GM21390 (cell line): Measurements from ENCODE around the gene LIN7A.
"Not testable (repeated sequence)": the region's sequence is repeated elsewhere in the genome, so short reads cannot be mapped to it uniquely, and the experiment has no call there.

Source experiments
- ATAC-seq: cut with Tn5 transposase; IDR thresholded peaks from one replicate; pipeline ENCODE4 v1.9.1; 2021; ENCODE audit not compliant: unreplicated experiment

The LIN7A gene

GRCh38 chr12:80924437-80924836 is 13.3 kb downstream of the LIN7A start:
- no peak for ATAC-seq

GRCh38 chr12:80920006-80920405 is 17.7 kb downstream of the LIN7A start:
- no peak for ATAC-seq

DNA sequence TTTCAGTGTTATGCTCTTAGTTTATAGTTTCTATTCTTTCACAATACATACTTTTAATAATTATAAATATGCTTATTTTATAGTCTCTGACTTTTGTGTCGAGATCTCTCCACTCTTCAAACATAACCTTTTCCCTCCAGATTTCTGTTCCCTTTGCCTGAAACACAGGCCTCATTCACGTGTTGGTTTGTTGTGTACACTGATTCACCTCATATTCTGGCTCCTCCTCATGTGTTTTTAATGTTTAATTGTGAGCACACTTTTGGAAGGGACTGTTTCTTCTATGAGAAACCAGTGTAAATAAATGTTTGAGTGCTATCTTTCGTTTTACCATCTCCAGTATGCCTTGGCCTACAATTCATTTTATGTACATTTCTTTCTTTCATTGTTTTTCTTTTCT is 20.1 kb downstream of the LIN7A start:
- ATAC-seq: no peak

DNA sequence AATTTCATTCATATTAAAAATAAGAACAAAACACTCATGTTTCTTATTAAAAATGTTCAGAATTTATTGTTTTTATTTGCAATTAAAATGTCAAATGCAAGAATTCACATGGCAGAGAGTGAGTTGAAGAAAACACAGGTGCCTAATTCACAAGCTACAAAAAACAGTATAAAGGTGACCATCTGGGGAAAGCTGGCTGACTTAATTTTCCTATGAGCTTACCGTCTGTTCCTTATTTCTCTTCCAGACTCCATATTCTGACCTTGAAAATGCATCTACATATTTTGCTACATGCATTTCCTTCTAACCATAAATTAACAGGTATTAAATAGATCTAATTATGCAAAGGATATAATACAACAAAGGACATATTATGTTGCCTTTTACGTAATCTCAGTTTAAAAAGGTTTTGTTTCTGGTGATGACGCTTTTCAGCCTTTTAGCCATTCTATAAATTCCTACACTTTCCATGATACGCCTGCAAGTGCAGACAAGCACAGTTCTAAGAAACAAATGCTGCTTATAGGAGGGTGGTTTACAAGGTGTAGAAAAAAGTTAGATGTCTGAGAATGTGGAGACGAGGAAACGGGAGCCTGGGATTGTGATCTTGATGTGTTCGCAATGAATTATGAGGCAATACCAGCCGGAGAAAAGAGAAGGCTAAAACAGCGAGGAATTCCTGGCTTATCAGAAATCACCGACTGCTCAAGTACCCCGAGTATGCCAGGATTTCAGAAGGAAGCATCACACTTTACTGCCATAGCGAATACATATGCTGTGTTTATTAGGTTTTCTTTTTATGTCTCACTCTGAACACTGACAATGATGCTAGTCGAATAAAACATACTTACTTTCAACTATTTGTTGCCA is 24.6 kb downstream of the LIN7A start:
- ATAC-seq: no peak

- no peak for ATAC-seq
Measured at GRCh38 chr12:80909370-80909769, 28.4 kb downstream of the LIN7A start.

DNA sequence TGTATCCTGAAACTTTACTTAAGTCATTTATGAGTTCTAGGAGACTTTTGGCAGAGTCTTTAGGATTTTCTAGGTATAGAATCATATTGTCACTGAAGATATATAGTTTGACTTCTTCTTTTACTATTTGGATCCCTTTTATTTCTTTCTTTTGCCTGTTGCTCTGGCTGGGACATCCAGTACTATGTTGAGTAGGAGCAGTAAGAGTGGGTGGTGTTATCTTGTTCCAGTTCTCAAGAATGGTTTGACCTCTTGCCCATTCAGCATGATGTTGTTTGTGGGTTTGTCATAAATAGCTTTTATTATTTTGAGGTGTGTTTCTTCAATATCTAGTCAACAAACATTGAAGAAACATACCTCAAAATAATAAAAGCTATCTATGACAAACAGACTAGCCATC is 35.0 kb downstream of the LIN7A start:
- no peak for ATAC-seq

DNA sequence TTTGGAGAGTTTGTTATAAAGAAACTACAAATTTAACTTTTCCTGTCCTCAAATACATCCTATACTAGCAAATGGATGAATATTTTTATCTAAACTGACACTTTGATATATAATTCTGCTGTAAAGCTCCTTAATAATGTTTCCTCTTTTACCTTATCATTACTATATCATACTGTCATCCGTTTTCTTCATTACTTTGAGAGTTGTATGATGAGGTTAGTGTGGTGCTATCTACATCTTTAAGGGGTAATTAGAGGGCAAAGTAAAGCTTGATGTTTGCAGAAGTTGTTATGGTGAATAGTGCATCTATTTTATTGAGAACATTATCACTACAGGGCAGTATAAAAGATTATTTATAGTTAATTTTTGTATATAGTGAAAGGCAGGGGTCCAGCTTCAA is 36.1 kb downstream of the LIN7A start:
- no peak for ATAC-seq

GRCh38 chr12:80895240-80895639 is 42.5 kb downstream of the LIN7A start:
- no peak for ATAC-seq

DNA sequence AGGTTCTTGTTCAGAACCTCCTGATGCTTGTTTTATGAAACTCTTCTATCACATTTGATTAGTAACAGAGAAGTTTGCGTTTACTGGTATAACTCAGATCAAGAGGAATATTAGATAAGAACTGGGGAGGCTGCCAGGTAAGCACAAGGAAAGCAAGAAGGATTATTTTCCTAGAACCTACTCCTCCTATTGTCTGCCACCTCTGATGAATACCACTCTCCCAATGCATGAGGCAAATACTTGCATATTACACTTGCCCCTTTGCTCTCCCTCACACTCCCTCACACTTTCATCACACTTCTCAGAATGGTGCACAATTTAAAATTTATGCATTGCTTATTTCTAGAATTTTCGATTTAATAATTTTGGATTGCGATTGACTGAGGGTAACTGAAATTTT is 43.6 kb downstream of the LIN7A start:
- ATAC-seq: no peak

DNA sequence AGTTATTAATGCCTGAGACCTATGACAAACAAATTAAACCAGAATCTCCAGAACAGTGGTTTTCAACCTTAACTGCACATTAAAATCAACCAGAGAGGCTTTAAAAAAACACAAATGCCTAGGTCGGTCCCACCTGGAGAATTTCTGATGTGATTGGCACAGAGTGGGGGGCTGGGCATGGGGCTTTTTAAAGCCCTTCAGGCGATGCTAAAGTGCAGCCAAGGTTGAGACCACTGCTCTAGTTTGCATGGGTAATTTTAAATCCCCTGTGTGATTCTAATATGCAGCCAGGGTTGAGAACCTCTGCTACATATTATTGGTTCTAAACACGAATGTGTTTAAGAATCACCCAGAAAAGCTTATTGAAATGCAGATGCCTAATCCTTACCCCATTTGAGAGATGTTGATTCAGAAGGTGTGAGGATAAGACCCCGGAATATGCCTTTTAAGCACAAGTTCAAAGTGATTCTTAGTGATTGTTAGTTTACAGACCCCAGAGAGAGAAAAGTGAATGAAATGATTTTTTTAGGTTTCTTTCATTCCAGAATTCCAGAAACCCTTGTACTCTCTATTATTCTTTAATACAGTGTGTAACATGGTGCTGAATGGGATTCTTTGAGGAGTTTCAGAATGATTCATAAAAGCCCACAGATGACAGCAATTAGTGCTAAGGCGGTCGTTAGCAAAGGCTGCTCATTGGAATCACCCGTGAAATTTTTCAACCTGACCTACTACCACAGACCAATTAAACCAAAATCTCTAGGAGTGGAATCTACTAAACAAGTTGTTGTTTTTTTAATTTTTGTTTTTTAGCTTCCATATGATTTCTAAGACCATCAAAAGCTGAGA is 44.9 kb downstream of the LIN7A start:
- ATAC-seq: no peak

DNA sequence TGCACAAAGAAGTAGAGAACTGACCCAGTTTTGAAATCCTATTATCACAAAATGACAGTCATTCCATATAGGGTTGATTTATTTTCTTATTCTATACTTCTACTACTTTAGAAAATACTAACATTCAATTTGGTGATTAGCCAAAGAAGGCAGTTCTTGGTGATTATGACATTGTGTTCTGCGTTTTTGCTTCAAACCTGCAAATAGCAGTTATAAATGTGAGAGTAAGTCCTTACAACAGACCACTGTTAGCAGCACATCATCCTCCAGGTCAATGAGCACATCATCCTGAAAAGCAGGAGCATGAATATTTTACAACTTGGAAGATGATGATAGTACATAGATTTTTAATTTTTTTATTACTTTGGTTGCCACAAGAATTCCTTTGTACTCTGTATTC is 53.1 kb downstream of the LIN7A start:
- ATAC-seq: no peak

DNA sequence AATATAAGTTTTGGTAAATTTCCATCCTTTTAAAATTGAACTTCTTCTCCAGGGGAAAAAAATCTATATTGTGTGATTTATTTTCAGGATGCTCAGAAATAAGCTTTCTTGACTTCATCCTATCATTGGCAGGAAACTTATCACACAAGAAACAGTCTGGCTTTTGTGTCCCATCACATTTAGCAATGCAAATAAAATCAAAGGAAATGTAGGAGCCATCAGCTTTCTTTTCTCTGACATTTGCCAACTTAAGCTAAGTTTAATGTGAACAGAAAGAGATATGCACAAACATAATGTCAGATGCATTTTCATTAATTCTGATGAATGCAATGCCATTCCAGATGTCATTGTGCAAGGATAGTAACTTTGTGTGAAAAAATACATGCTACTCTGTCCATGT is 56.6 kb downstream of the LIN7A start:
- no peak for ATAC-seq

GRCh38 chr12:80878452-80878851 is 59.3 kb downstream of the LIN7A start:
- ATAC-seq: not testable (repeated sequence)

- ATAC-seq: no peak
Measured at GRCh38 chr12:80877721-80878265, 59.9 kb downstream of the LIN7A start.

DNA sequence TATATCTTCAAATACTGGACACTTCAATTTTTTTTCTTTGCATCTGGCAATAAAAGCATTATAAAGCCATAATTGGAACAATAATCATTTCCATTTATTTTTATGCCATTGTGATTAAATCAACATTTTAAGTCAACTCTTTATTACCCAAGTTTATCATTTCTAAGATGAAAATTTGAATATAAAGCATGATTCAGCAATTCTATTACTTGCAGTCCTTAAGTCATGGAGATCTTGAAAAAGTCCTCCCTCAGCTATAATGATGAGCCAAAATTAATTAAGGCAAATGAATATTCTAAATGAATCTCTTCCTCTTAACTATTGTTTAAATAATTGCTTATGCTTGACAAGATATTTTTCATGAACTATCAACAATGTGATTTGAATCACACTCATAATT is 65.7 kb downstream of the LIN7A start:
- no peak for ATAC-seq

- ATAC-seq: no peak
Measured at GRCh38 chr12:80869264-80869663, 68.5 kb downstream of the LIN7A start.

DNA sequence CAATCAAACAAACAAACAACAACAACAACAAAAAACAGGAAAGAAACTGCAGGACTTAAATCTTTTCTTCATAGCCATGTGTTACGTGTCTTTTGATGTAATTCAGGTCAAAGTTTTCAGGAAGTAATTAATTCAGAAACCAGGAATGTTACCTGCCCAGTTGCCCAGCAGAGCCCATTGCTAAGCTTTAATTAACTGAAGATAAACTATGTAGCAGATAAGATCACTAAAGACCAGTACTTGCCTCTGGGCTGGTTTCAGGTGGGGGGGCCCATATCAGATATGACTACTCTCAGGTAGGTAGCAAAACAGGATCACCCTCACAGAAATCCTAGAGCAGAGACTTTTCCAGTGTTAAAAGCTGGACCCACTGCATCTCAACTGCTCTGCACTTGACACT is 69.2 kb downstream of the LIN7A start:
- ATAC-seq: no peak

- no peak for ATAC-seq
Measured at GRCh38 chr12:80867941-80868340, 69.8 kb downstream of the LIN7A start.

GRCh38 chr12:80864046-80864735 is 73.5 kb downstream of the LIN7A start:
- no peak for ATAC-seq

DNA sequence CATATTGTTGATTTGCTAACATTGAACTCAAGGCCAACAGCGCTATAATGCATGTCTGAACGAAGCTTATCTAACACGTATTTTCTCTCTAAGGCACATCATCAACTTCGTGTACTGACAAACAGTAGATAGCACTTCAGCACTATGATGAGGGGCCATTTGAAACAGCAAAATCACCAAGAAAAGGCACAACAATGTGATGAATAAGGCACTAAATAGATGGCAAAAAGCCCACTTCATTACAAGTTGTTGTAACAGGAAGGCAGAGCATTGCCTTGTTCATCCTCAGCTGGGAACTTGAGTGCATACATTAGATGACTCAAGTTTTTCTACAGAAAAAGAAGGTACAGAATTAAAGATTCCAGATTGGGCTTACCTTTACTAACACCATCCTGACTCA is 75.2 kb downstream of the LIN7A start:
- no peak for ATAC-seq

DNA sequence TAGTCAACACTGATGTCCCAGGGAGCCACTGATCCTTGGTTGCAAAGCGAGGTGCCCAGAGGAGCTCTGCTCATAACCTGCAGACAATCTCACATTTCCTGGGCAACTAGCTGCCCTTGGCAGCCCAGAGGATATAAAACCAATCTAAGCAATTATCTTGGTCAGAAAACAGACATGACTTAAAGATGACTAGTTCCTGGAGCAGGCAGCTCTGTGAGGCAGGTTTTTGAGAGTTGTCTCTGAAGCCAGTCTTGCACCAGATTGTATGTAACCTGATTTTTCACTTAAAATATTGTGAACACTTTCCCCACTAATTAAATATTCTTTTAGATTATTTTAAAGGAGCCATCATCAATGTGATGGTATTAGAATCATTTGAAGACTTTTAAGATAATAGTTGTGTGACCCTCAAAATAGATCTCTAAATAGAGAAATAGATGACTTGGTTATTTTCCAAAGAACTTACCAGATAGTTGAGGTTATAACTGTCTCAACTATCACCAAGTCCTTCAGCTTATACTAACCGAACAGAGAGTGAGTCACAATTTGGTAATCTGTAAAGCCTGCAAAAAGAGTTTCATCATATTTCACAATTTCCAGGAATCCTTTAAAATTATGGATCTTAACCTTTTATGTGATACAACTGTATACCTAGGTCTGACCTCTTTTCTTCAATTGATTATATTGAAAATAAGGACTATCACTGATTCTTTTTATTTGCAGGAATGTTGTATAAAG is 75.9 kb downstream of the LIN7A start:
- ATAC-seq: no peak
